HCT116 (cell line): ENCODE data around the gene OR52B6. TPM values are rescaled to one million over a fixed set of nuclear protein-coding genes. Genes with fewer than 3 reads are reported as not detected.

Experiments used
- ATAC-seq: fragments of 200-7000 bp; cut with Tn5 transposase; 2 replicates; pipeline ENCODE4 v1.9.1; 2020; ENCODE audit warnings: mild to moderate bottlenecking, moderate library complexity
- BruUV-seq: library from RNA; stranded (reverse); fragments of 400-500 nt; replicated peaks from 2 replicates; lab custom pipeline; 2021; lab: Mats Ljungman, UMichigan
- CTCF ChIA-PET: fragments of 300-600 bp; sonication (Branson Sonifier 250); formaldehyde crosslinking; loops from one replicate; lab custom pipeline; 2021; ENCODE audit warnings: antibody characterized with exemption; lab: Charles Lee
- POLR2A ChIA-PET: fragments of 300-600, 350-600 bp; sonication (Branson Sonifier 250); formaldehyde crosslinking; loops from one replicate; lab custom pipeline; 2021; ENCODE audit warnings: antibody characterized with exemption; lab: Charles Lee
- RAD21 ChIA-PET, 2 experiments: fragments of 300-600 bp; sonication (Branson Sonifier 250); formaldehyde crosslinking; loops; one replicate each; lab custom pipeline; 2023; ENCODE audit warnings: low total read pairs in 2 of 2; ENCODE audit not compliant: uncharacterized antibody in 2 of 2, unreplicated experiment in 2 of 2, low non-redundant PET in 1 of 2; lab: Charles Lee
- DNase-seq: peaks from one replicate; pipeline ENCODE4 v3.0.0-alpha.2; 2010; ENCODE audit warnings: low read depth, low spot score
- H2AFZ ChIP-seq: fragments of 200-600 bp; shearing (Covaris generic), sonication (generic); 2 replicates; pipeline ENCODE4 v1.6.1; 2017; ENCODE audit warnings: low read depth, mixed run types, mixed read lengths, antibody characterized with exemption, low read length; ENCODE audit not compliant: poor library complexity, severe bottlenecking
- H3K27ac ChIP-seq: 2 replicates; pipeline ENCODE4 v1.5.1; 2012; ENCODE audit warnings: low read depth, low read length
- H3K27me3 ChIP-seq: fragments of 200-600 bp; sonication (generic); 2 replicates; pipeline ENCODE4 v1.6.1; 2016; ENCODE audit warnings: mixed run types, low read length, mixed read lengths; ENCODE audit not compliant: insufficient read depth
- H3K36me3 ChIP-seq, 2 experiments: fragments of 200-500 bp in 1 of 2; fragments of 200-600 bp in 1 of 2; sonication (Bioruptor generic) in 1 of 2; sonication (generic) in 1 of 2; 2 replicates each; pipeline versions ENCODE4 v1.5.1 to v1.6.1; 2014 to 2016; ENCODE audit warnings: low read length in 2 of 2, inconsistent platforms in 1 of 2, mixed read lengths in 1 of 2, mixed run types in 1 of 2; ENCODE audit not compliant: insufficient read depth in 2 of 2, control insufficient read depth in 1 of 2
- H3K4me1 ChIP-seq, 2 experiments: fragments of 200-600 bp in 1 of 2; sonication (generic) in 1 of 2; 2 replicates each; pipeline versions ENCODE4 v1.5.1 to v1.6.1; 2012 to 2017; ENCODE audit warnings: low read length in 2 of 2, inconsistent platforms in 1 of 2, mild to moderate bottlenecking in 1 of 2, mixed read lengths in 1 of 2, mixed run types in 1 of 2, moderate library complexity in 1 of 2; ENCODE audit not compliant: insufficient read depth in 2 of 2, control insufficient read depth in 1 of 2
- H3K4me2 ChIP-seq: fragments of 200-600 bp; sonication (generic); 2 replicates; pipeline ENCODE4 v1.6.1; 2017; ENCODE audit warnings: mixed run types, low read length, mixed read lengths
- H3K4me3 ChIP-seq, 2 experiments: fragments of 200-600 bp in 1 of 2; sonication (generic) in 1 of 2; replicated peaks in 1 of 2; 2 replicates each; pipeline ENCODE4 v1.5.1; 2011 to 2016; ENCODE audit warnings: low read length in 2 of 2, control low read depth in 1 of 2, low read depth in 1 of 2, mild to moderate bottlenecking in 1 of 2, mixed read lengths in 1 of 2, mixed run types in 1 of 2
- H3K79me2 ChIP-seq: fragments of 200-600 bp; sonication (generic); 2 replicates; pipeline ENCODE4 v1.6.1; 2017; ENCODE audit warnings: mild to moderate bottlenecking, mixed run types, low read length, moderate library complexity, mixed read lengths; ENCODE audit not compliant: insufficient read depth
- H3K9ac ChIP-seq: fragments of 200-600 bp; sonication (generic); 2 replicates; pipeline ENCODE4 v1.6.1; 2016; ENCODE audit warnings: low read length, mixed read lengths
- H3K9me2 ChIP-seq: fragments of 200-600 bp; sonication (generic), shearing (Covaris generic); 2 replicates; pipeline ENCODE4 v1.6.1; 2017; ENCODE audit warnings: mixed run types, mild to moderate bottlenecking, moderate library complexity; ENCODE audit not compliant: insufficient read depth
- H3K9me3 ChIP-seq, 2 experiments: fragments of 200-500 bp in 1 of 2; fragments of 200-600 bp in 1 of 2; sonication (Bioruptor generic) in 1 of 2; sonication (generic) in 1 of 2; 2 replicates each; pipeline ENCODE4 v1.6.1; 2014 to 2017; ENCODE audit warnings: low read length in 2 of 2, mixed read lengths in 2 of 2, inconsistent platforms in 1 of 2, low read depth in 1 of 2, mild to moderate bottlenecking in 1 of 2, mixed run types in 1 of 2, moderate library complexity in 1 of 2; ENCODE audit not compliant: control insufficient read depth in 1 of 2, insufficient read depth in 1 of 2
- H4K20me1 ChIP-seq: fragments of 200-600 bp; sonication (generic), shearing (Covaris generic); 2 replicates; pipeline ENCODE4 v1.6.1; 2017; ENCODE audit warnings: mixed run types, mild to moderate bottlenecking, moderate library complexity; ENCODE audit not compliant: insufficient read depth
- CBX3 ChIP-seq: IDR thresholded peaks from 2 replicates; pipeline ENCODE4 v1.6.1; 2012; ENCODE audit warnings: low read depth
- ELF1 ChIP-seq: IDR thresholded peaks from 2 replicates; pipeline ENCODE4 v1.6.1; 2012; ENCODE audit warnings: low read depth, borderline replicate concordance
- JUND ChIP-seq: IDR thresholded peaks from 2 replicates; pipeline ENCODE4 v1.6.1; 2012
- POLR2A ChIP-seq: IDR thresholded peaks from 2 replicates; pipeline ENCODE4 v1.7.0; 2011; ENCODE audit warnings: borderline replicate concordance; ENCODE audit not compliant: insufficient read depth, insufficient read length; ENCODE audit errors: extremely low read depth
- POLR2AphosphoS5 ChIP-seq: IDR thresholded peaks from 2 replicates; pipeline ENCODE4 v1.6.1; 2011; ENCODE audit warnings: mild to moderate bottlenecking, low read depth, low read length, moderate library complexity
- REST ChIP-seq: IDR thresholded peaks from 2 replicates; pipeline ENCODE4 v1.6.1; 2012; ENCODE audit warnings: low read depth
- intact Hi-C: fragments of 100-400 bp; cut with micrococcal nuclease; formaldehyde crosslinking; loops from 2 replicates; pipeline ENCODE4 v1.10.0; 2022
- total RNA-seq: library from RNA; stranded (reverse); gene quantifications from one replicate; pipeline ENCODE4 v1.2.1, GENCODE V29; 2021; ENCODE audit not compliant: unreplicated experiment

The OR52B6 gene
- total RNA-seq, 1 experiment from 2014 or later: not detected

DNA sequence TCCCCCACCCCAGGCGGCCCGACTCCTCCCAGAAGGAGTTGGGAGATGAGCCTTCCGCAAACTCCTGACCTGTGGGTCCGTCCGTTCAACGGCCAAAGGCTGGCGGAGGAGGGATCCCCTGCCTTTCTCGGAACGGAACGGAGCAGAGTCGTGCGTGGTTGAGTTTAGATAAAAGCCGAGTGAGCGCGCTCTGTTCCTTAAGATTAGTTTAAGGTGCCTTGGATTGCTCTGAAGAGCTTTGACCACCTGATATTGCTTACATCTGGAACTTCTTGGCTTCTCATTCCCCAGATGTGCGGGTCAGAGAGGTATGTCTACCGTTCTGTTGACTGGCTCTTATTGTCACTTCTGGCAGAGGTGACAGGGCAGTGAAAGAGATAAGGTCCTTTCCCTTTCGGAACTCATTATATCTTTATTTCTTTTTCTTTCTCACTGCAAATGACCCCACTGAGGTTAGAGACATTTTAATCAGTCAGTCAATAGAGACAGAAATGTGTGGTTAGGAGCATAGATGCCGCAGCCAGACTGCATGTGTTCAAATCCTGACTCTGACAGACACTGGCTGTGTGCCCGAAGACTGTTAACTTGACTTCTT, 16.0 kb downstream of the OR52B6 start, which contains the start of gene TRIM6:
Gene TRIM6 (plus strand): TSS at position 31 of the 595 bp plus-strand sequence. CDS start 261 bp downstream, at position 292.
- peak within 1 kb of the TSS; percentile 97 for H3K4me2 ChIP-seq
- TSS peak; percentile 69 for BruUV-seq
- H3K27me3 ChIP-seq: no peaks in the 10 kb centered on the region
- peak within 1 kb of the TSS; percentile 61 for H3K9ac ChIP-seq
- H4K20me1 ChIP-seq: no peaks in the 10 kb centered on the region
- ATAC-seq (peak; percentile 64), DNase-seq (no peak)
- peak within 1 kb of the TSS; percentile 53 to 71 for H3K4me3 ChIP-seq
- peak within 1 kb of the TSS; percentile 47 for H3K27ac ChIP-seq
- H3K36me3 ChIP-seq: no peaks in the 10 kb centered on the region
- ChIA-PET POLR2A (interaction anchor here (1.0 to 1.4 kb wide), 2 partner anchors 91 to 125 kb away, joined by 3 to 5 read pairs; no protein-coding TSS in a partner anchor), RAD21 (no interaction called here), CTCF (no interaction called here)
- H3K79me2 ChIP-seq: no peaks in the 10 kb centered on the region
- H3K4me1 ChIP-seq: peaks cover 3 to 31% of the 10 kb centered on the region in 2 experiments; a peak in 3 of 4 replicates
- intact Hi-C loops: no loop called here
- no peaks in the 10 kb centered on the region for H3K9me3 ChIP-seq
- H2AFZ ChIP-seq: peak within 1 kb of the TSS; percentile 95
- TF ChIP-seq REST (no peak), ELF1 (0 out of 2 replicates have a peak, but pooled peaks have one; percentile 7), POLR2A (peak; percentile 39), CBX3 (no peak), POLR2AphosphoS5 (no peak), JUND (no peak)
- no peaks in the 10 kb centered on the region for H3K9me2 ChIP-seq
